ENCODE data around the gene CACNA2D4. TPM values are rescaled to one million over a fixed set of nuclear protein-coding genes. Genes with fewer than 3 reads are reported as not detected.

Gene CACNA2D4
- total and polyA plus RNA-seq, 4 donors, result 1.5 to 12.6 (median 7.3) TPM

DNA sequence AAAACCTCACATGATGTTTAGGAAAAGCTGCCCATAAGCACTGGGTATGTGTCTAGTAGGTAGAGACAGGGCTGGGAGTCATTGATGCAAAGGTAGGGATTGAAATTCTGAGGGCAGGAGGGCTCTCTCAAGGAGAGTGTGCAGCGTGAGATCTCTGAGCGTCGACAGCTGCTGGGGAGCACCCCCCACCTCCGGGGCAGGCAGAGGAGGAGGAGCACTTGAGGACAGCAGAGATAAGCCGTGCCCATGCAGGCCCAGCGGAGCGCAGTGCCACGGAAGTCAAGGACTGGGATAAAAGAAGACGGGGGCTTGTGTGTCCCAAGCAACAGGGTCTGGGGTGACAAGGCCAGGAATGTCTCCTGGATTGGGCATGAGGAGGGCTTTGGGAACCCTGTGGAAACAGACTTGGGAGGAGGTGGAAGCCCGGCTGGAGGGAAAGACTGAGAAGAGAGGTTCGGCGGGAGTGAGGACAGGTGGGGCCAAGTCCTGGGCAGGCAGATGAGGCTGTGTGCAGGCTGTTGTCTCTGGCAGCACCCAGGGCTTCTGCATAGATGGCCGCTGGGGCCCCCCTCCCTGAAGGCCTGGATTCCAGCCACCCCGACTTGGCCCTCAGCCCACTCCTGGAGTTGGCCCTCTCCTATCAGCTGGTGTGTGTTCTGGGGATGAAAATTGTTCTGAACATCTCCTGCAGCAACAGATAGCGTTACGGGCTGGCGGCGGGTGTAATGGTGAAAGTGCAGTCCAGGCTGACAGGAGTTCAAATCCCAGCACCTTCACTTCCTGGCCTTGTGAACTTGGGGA, 1.9 kb downstream of the CACNA2D4 start:
- no peaks in the 10 kb centered on the region for H3K36me3 ChIP-seq (ENCODE audit: control insufficient read depth in 4 of 4, insufficient read depth in 4 of 4, low read length in 4 of 4)
- peaks cover 0 to 3% (median 0%) of the 10 kb centered on the region in 3 donors for H3K27me3 ChIP-seq (ENCODE audit: control insufficient read depth in 3 of 3, insufficient read depth in 3 of 3, low read length in 2 of 3)
- TF ChIP-seq, protein P1, sequence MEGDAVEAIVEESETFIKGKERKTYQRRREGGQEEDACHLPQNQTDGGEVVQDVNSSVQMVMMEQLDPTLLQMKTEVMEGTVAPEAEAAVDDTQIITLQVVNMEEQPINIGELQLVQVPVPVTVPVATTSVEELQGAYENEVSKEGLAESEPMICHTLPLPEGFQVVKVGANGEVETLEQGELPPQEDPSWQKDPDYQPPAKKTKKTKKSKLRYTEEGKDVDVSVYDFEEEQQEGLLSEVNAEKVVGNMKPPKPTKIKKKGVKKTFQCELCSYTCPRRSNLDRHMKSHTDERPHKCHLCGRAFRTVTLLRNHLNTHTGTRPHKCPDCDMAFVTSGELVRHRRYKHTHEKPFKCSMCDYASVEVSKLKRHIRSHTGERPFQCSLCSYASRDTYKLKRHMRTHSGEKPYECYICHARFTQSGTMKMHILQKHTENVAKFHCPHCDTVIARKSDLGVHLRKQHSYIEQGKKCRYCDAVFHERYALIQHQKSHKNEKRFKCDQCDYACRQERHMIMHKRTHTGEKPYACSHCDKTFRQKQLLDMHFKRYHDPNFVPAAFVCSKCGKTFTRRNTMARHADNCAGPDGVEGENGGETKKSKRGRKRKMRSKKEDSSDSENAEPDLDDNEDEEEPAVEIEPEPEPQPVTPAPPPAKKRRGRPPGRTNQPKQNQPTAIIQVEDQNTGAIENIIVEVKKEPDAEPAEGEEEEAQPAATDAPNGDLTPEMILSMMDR (IDR thresholded peaks at IDR 0.05; ENCODE audit: control extremely low read depth, extremely low read depth), result no peak
- H3K9ac ChIP-seq (ENCODE audit: insufficient read depth in 1 of 2, low read length in 2 of 2), result no peak overlapping the region
- WGBS, 2 donors, result 53 to 74% methylated on average over 18 of the region's 18 CpGs
- H3K4me3 ChIP-seq, result no peak overlapping the region
- peaks cover 0 to 20% (median 5%) of the 10 kb centered on the region in 5 donors for H3K4me1 ChIP-seq (ENCODE audit: control insufficient read depth in 5 of 5, insufficient read depth in 5 of 5, low read length in 5 of 5)
- no peak for ATAC-seq (ENCODE audit: insufficient read depth, low FRiP score)
- H3K9me3 ChIP-seq (ENCODE audit: control insufficient read depth in 4 of 4, insufficient read depth in 3 of 4, low read length in 3 of 4), result no peaks in the 10 kb centered on the region
- peak; percentile 67 to 76 (median 74) for DNase-seq
- no peak overlapping the region for H3K27ac ChIP-seq (ENCODE audit: low read depth in 1 of 2, low read length in 1 of 2)

DNA sequence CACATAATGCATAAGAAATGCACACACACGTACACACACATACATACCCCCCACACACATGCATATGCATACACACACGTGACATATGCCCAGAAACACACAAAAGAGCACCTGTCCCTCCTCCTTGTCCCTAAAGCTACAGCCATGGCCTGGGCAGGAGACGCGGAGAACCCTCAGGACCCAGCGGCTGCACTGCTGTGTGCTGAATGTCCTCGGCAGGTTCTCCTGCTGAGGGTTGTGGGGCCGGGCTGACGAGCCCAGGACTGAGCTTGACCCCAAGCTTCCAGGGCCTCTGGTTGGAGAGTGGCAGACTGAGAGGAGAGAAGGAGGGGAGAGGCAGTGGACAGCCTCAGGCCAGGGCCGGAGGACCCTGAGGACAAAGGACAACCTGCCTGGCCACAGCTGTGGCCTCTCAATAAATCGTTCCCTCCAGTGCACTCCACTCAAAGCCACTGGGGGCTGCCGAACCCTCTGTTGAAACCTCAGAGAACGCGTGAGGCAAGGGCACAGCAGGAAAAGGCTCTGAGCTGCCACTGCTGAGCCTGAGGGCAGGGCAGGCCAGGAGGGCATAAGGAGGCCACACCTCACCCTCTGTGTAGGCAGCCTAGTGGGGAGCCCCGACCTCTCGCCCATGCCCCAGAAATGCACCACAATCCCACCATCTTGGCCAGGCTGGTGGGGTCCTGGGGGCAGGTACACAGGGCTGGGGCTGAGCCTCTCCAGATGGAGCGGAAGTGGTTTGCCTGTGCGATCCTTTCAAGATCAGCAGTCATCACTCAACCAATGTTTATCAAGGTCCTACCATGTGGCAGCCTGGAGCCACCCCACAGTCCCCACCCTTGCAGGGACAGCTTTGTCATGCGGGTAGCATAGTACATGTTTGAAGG, 3.1 kb downstream of the CACNA2D4 start:
- no peak overlapping the region for H3K4me3 ChIP-seq
- ATAC-seq (ENCODE audit: insufficient read depth, low FRiP score) (no peak), DNase-seq (peak in 1 of 3 donors; percentile 11)
- no peaks in the 10 kb centered on the region for H3K9me3 ChIP-seq (ENCODE audit: control insufficient read depth in 4 of 4, insufficient read depth in 3 of 4, low read length in 3 of 4)
- H3K36me3 ChIP-seq (ENCODE audit: control insufficient read depth in 4 of 4, insufficient read depth in 4 of 4, low read length in 4 of 4), result no peaks in the 10 kb centered on the region
- WGBS, 2 donors, result 71 to 78% methylated on average over 18 of the region's 18 CpGs
- no peak overlapping the region for H3K9ac ChIP-seq (ENCODE audit: insufficient read depth in 1 of 2, low read length in 2 of 2)
- TF ChIP-seq, protein P1 (IDR thresholded peaks at IDR 0.05; ENCODE audit: control extremely low read depth, extremely low read depth), result no peak
- H3K27ac ChIP-seq (ENCODE audit: low read depth in 1 of 2, low read length in 1 of 2), result no peak overlapping the region
- H3K4me1 ChIP-seq (ENCODE audit: control insufficient read depth in 5 of 5, insufficient read depth in 5 of 5, low read length in 5 of 5), result peaks cover 0 to 20% (median 5%) of the 10 kb centered on the region in 5 donors
- H3K27me3 ChIP-seq (ENCODE audit: control insufficient read depth in 3 of 3, insufficient read depth in 3 of 3, low read length in 2 of 3), result peaks cover 0 to 3% (median 0%) of the 10 kb centered on the region in 3 donors

DNA sequence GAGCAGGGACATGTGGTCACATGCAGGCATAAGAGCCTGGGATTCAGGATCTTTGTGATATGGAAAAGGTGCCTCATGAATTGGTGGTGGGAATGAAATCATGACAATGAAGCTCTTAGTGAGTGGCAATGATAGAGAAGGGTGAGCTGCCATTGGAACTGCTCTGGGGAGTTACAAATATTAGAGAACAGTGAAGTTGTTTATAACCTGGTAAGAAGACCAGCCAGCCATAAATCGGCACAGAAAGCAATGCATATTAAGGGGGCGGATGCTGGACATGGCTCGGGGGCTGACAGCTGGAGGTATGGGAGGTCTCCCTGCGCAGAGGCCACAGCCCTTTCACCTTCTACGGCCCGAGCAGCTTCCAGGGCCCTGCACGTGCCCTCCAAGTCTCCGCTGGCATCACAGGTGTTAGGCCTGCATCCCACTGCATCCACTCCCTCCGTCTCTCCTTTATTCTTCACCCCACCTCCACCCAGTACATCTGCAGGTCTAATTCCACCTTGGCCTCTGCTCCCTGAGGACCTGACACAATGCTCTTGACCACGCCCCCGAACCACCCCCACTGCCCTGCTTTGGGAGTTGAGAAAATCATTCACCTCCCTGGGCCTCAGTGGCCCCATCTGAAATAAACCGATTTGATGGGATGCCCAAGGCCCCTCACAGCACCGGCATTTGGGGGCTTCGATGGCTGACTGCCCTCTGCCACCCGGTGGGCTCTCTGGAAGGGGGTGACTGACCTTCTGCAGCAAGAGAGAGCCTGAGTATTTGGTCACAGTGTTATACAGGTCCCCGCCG, 4.1 kb downstream of the CACNA2D4 start:
- peaks cover 0 to 20% (median 5%) of the 10 kb centered on the region in 5 donors for H3K4me1 ChIP-seq (ENCODE audit: control insufficient read depth in 5 of 5, insufficient read depth in 5 of 5, low read length in 5 of 5)
- no peak overlapping the region for H3K27ac ChIP-seq (ENCODE audit: low read depth in 1 of 2, low read length in 1 of 2)
- no peaks in the 10 kb centered on the region for H3K36me3 ChIP-seq (ENCODE audit: control insufficient read depth in 4 of 4, insufficient read depth in 4 of 4, low read length in 4 of 4)
- WGBS, 2 donors, result 86 to 94% methylated on average over 16 to 17 of the region's 17 CpGs
- ATAC-seq (ENCODE audit: insufficient read depth, low FRiP score) (no peak), DNase-seq (peak in 1 of 3 donors; percentile 9)
- no peak overlapping the region for H3K9ac ChIP-seq (ENCODE audit: insufficient read depth in 1 of 2, low read length in 2 of 2)
- H3K9me3 ChIP-seq (ENCODE audit: control insufficient read depth in 4 of 4, insufficient read depth in 3 of 4, low read length in 3 of 4), result no peaks in the 10 kb centered on the region
- H3K4me3 ChIP-seq, result no peak overlapping the region
- TF ChIP-seq, protein P1 (IDR thresholded peaks at IDR 0.05; ENCODE audit: control extremely low read depth, extremely low read depth), result no peak
- H3K27me3 ChIP-seq (ENCODE audit: control insufficient read depth in 3 of 3, insufficient read depth in 3 of 3, low read length in 2 of 3), result peaks cover 0 to 3% (median 0%) of the 10 kb centered on the region in 3 donors
